ENCODE results near the gene KCTD16.

KCTD16 gene

DNA sequence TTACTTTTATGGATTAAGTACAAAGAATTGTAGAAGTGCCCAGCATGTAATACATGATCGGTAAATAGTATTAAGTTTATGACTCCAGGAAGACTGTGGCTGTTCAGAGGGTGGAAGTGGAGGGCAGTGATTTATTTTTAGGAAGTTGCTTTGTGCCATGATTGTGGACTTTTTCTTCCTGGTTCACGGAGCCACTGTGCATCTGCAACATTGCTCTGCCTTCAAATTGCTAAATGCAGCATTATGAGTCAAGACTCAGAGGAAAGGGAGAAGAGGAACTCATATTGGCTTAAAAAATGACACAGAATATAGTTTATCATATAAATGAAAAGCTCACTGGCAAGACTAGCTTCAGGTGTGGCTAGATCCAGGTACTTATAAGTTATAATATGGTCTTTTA lies 301.5 kb downstream of the KCTD16 start:
- TF ChIP-seq, protein P1, sequence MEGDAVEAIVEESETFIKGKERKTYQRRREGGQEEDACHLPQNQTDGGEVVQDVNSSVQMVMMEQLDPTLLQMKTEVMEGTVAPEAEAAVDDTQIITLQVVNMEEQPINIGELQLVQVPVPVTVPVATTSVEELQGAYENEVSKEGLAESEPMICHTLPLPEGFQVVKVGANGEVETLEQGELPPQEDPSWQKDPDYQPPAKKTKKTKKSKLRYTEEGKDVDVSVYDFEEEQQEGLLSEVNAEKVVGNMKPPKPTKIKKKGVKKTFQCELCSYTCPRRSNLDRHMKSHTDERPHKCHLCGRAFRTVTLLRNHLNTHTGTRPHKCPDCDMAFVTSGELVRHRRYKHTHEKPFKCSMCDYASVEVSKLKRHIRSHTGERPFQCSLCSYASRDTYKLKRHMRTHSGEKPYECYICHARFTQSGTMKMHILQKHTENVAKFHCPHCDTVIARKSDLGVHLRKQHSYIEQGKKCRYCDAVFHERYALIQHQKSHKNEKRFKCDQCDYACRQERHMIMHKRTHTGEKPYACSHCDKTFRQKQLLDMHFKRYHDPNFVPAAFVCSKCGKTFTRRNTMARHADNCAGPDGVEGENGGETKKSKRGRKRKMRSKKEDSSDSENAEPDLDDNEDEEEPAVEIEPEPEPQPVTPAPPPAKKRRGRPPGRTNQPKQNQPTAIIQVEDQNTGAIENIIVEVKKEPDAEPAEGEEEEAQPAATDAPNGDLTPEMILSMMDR (IDR thresholded peaks at IDR 0.05; ENCODE audit: low read depth, low read length), result no peak
- H3K4me3 ChIP-seq (ENCODE audit: low read depth, low read length), result no peak overlapping the region

DNA sequence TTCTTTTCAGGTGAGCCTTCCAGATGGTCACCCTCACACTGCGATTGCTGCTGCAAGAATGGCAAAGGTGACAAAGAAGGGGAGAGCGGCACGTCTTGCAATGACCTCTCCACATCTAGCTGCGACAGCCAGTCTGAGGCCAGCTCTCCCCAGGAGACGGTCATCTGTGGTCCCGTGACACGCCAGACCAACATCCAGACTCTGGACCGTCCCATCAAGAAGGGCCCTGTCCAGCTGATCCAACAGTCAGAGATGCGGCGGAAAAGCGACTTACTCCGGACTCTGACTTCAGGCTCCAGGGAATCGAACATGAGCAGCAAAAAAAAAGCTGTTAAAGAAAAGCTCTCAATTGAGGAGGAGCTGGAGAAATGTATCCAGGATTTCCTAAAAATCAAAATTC lies 303.0 kb downstream of the KCTD16 start:
- no peak overlapping the region for H3K4me3 ChIP-seq (ENCODE audit: low read depth, low read length)
- TF ChIP-seq, protein P1 (IDR thresholded peaks at IDR 0.05; ENCODE audit: low read depth, low read length), result no peak

DNA sequence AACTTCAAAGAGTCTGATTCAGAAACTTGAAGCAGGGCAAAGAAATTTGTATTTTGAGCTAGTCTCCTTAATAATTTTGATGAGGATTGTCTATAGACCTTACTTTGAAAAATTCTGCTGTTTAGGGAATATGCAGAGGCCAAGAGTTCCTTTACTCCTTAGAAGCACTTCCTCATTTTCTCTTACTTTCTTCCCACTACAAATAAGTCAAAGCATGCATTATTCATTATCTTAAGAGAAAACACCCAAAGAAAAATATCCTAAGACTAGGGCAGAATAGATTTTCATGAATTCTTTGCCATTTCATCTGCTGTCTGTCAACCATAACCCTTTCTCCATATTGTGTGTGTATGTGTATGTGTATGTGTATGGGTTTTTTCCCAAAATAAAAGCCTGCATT lies 307.9 kb downstream of the KCTD16 start:
- TF ChIP-seq, protein P1 (IDR thresholded peaks at IDR 0.05; ENCODE audit: low read depth, low read length), result no peak
- no peak overlapping the region for H3K4me3 ChIP-seq (ENCODE audit: low read depth, low read length)

DNA sequence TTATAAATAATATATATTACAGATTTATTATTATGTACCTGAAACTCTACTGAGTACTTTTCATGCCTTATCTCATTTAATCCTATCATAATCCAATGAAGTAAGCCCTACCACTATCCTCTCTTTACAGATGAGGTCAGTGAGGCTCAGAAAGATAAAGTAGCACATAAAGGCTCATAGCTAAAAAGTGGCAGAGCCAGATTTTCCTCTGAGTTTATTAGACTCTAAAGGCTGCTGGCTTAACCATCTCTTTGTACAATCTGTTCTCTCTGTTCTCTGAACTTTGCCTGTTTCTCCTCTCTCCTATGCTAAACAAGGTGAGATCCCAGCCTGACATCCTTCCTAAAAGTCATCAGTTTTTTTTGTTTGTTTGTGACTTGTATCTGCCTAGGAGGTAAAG lies 311.2 kb downstream of the KCTD16 start:
- TF ChIP-seq, protein P1 (IDR thresholded peaks at IDR 0.05; ENCODE audit: low read depth, low read length), result no peak
- no peak overlapping the region for H3K4me3 ChIP-seq (ENCODE audit: low read depth, low read length)

DNA sequence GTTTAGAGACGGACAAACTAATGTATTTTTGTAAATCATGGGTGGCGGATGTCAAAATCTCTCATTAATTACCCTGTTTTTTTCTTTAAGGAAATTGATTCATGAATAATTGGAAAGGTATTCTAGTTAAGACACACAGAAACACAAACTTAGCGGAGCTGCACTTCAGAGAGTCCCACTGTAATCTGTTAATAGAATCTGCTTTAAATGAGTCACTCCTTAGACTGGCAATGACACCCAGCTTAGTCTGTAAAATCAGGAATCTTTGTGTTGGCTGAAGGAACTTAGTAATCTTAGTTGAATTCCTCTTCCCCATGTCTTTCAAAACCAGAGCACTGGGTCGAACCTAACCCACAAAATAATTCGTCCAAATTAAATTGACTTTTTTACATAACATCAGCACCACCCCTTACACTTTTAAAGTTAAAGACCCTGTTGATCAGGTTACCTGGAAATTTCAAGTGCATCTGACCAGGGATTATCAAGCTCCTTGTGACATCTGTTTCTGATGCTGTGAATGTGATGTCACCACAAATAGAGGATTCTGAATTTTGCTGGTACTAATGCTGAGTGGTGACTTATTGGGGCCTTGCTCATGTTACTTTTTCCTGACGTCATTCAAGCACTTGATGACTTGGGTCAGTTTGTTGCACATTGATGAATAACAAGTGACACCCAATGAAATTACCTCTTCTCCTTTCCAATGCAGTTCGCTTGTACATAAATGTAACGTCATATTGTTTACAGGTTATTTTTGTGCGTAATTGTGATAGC lies 313.6 kb downstream of the KCTD16 start:
- H3K4me3 ChIP-seq (ENCODE audit: low read depth, low read length), result no peak overlapping the region
- TF ChIP-seq, protein P1 (IDR thresholded peaks at IDR 0.05; ENCODE audit: low read depth, low read length), result no peak

DNA sequence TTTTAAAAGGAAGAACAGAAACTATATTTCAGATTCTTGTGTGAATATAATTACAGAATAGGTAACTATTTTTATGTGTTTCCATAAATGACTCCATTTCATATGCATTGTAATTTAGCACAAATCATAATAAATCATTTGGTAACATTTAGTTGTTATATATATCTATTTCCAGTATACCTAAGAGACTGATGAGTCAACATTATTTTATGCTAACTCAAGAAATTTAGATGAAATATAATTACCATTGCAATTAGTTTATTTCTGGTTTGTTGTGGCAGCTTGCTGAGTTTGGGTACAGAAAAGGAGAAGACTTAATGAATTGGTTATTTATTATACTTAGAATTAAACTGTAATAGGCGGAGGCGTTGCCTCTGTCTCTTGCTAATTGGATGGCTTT lies 314.9 kb downstream of the KCTD16 start:
- TF ChIP-seq, protein P1 (IDR thresholded peaks at IDR 0.05; ENCODE audit: low read depth, low read length), result no peak
- no peak overlapping the region for H3K4me3 ChIP-seq (ENCODE audit: low read depth, low read length)

DNA sequence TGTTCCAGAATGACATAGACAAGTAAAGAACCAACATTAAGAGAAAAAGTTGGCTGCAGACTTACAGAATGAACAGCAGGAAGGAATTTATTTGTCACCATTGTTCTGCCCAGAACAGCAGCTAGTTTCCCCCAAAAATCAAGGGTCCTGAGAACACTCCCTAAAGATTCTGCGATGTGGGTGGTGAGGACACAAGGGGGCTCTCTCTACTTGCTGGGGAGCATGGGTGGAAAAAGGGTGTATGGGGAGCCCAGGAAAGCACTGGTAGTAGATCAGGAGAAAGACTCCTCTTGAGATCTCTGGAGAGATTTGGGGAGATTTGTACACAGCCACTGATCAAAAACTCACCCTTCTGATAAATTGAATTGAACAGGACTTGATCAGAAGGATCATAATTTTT lies 316.5 kb downstream of the KCTD16 start:
- TF ChIP-seq, protein P1 (IDR thresholded peaks at IDR 0.05; ENCODE audit: low read depth, low read length), result no peak
- no peak overlapping the region for H3K4me3 ChIP-seq (ENCODE audit: low read depth, low read length)

Data from WI38 (cell line).